Measurements from ENCODE around the gene LIFR. TPM values are rescaled to one million over a fixed set of nuclear protein-coding genes. Genes with fewer than 3 reads are reported as not detected.

Gene LIFR
- polyA plus RNA-seq, 1 of the 3 experiments (the other 2 are of a cell fraction) = 3.8 TPM

- Histone ChIP-seq H3K27ac (ENCODE audit: low read depth in 2 of 2, low read length in 1 of 2) (no peak overlapping the region), H3K9me2 (no peaks in the 10 kb centered on the region), H3K4me1 (ENCODE audit: control insufficient read depth in 1 of 2, insufficient read depth in 2 of 2, low read depth in 1 of 2, low read length in 1 of 2) (peaks cover 0 to 18% of the 10 kb centered on the region in 2 experiments; a peak in 2 of 4 replicates), H3K4me2 (no peak overlapping the region), H3K9me3 (no peaks in the 10 kb centered on the region), H3K9ac (no peak overlapping the region), H3K36me3 (replicated peaks in 1 of 2; ENCODE audit: control insufficient read depth in 1 of 2, insufficient read depth in 2 of 2, low read length in 1 of 2) (no peaks in the 10 kb centered on the region), H3K27me3 (ENCODE audit: insufficient read depth) (no peaks in the 10 kb centered on the region), H3F3A (replicated peaks; ENCODE audit: insufficient read depth) (no peaks in the 10 kb centered on the region), H4K20me1 (ENCODE audit: insufficient read depth) (no peaks in the 10 kb centered on the region), H3K79me2 (ENCODE audit: insufficient read depth) (no peaks in the 10 kb centered on the region), H3K4me3 (ENCODE audit: low read depth in 2 of 2, low read length in 1 of 2) (no peak overlapping the region), H2AFZ (ENCODE audit: low read depth) (no peak overlapping the region)
- POLR2A ChIA-PET = no interaction called here
- 97% methylated on average over 2 of the region's 2 CpGs for WGBS (ENCODE audit: low lambda C conversion rate)
- no peak for DNase-seq
- TF ChIP-seq ELF1 (IDR thresholded peaks at IDR 0.05) (no peak), RFX5 (IDR thresholded peaks at IDR 0.05; ENCODE audit: low read length) (no peak), RAD21 (IDR thresholded peaks at IDR 0.05; ENCODE audit: low read length) (no peak), TAF1 (IDR thresholded peaks at IDR 0.05; ENCODE audit: borderline replicate concordance, low read depth, low read length) (no peak), FOSL2 (IDR thresholded peaks at IDR 0.05; ENCODE audit: borderline replicate concordance, low read depth) (no peak), SIN3A (IDR thresholded peaks at IDR 0.05; ENCODE audit: borderline replicate concordance, low read depth, low read length) (no peak), YY1 (IDR thresholded peaks at IDR 0.05; ENCODE audit: low read depth) (no peak)
- TF ChIP-seq, protein P1, sequence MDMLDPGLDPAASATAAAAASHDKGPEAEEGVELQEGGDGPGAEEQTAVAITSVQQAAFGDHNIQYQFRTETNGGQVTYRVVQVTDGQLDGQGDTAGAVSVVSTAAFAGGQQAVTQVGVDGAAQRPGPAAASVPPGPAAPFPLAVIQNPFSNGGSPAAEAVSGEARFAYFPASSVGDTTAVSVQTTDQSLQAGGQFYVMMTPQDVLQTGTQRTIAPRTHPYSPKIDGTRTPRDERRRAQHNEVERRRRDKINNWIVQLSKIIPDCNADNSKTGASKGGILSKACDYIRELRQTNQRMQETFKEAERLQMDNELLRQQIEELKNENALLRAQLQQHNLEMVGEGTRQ (IDR thresholded peaks at IDR 0.05; ENCODE audit: borderline replicate concordance, low read depth, low read length) = no peak
- TF ChIP-seq, protein P2, sequence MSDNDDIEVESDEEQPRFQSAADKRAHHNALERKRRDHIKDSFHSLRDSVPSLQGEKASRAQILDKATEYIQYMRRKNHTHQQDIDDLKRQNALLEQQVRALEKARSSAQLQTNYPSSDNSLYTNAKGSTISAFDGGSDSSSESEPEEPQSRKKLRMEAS (IDR thresholded peaks at IDR 0.05; ENCODE audit: low read depth) = no peak
- CTCF ChIA-PET = interaction anchor here (1.9 kb wide), 1 partner anchor 156 kb away, joined by 6 read pairs; no protein-coding TSS in a partner anchor
Measured at GRCh38 chr5:38596981-38597380, 40.5 kb upstream of the LIFR start.

DNA sequence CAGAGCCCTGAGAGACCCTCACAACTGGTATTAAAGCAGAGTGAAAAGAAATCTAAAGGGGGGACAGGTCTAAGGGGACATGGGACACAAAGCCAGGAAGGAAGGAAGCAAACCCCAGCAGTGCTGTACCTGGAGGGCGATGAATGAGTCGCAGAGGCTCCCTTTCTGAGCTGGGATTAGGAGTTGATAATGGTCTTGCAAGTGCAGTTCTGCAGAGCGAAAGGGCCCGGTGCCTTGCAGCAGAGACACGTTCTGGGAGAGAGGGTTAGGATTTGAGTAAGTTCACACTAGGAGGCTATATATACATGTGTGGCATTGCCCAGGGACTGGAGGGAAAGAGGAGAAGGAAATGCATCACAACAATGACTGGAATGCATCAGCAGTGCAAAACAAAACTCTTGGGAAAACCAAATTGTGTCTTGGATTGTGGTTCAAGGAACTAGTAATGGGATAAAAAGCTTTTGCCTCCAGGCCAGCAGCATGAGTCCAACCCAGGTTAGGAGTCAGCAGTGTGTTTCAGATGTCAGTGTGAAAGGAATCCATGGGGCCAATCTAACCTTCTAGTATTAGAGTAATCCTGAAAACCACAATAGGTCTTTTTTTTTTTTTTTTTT lies 38.8 kb upstream of the LIFR start:
- Histone ChIP-seq H3F3A (replicated peaks; ENCODE audit: insufficient read depth) (no peaks in the 10 kb centered on the region), H3K4me2 (no peak overlapping the region), H3K9me2 (no peaks in the 10 kb centered on the region), H3K27me3 (ENCODE audit: insufficient read depth) (no peaks in the 10 kb centered on the region), H3K4me1 (ENCODE audit: control insufficient read depth in 1 of 2, insufficient read depth in 2 of 2, low read depth in 1 of 2, low read length in 1 of 2) (peaks cover 0 to 9% of the 10 kb centered on the region in 2 experiments; a peak in 2 of 4 replicates), H3K9ac (no peak overlapping the region), H3K9me3 (no peaks in the 10 kb centered on the region), H3K27ac (ENCODE audit: low read depth in 2 of 2, low read length in 1 of 2) (no peak overlapping the region), H4K20me1 (ENCODE audit: insufficient read depth) (no peaks in the 10 kb centered on the region), H2AFZ (ENCODE audit: low read depth) (no peak overlapping the region), H3K79me2 (ENCODE audit: insufficient read depth) (no peaks in the 10 kb centered on the region), H3K36me3 (replicated peaks in 1 of 2; ENCODE audit: control insufficient read depth in 1 of 2, insufficient read depth in 2 of 2, low read length in 1 of 2) (no peaks in the 10 kb centered on the region), H3K4me3 (ENCODE audit: low read depth in 2 of 2, low read length in 1 of 2) (no peak overlapping the region)
- ChIA-PET CTCF (no interaction called here), POLR2A (interaction anchor here (0.7 kb wide), 1 partner anchor 243 kb away, joined by 3 read pairs; no protein-coding TSS in a partner anchor)
- no peak for DNase-seq
- WGBS (ENCODE audit: low lambda C conversion rate) = 86% methylated on average over 5 of the region's 5 CpGs
- TF ChIP-seq TEAD4 (IDR thresholded peaks at IDR 0.05; ENCODE audit: borderline replicate concordance, insufficient read depth) (no peak), GATA2 (CRISPR knock-in tag; IDR thresholded peaks at IDR 0.05) (no peak), ZBTB33 (IDR thresholded peaks at IDR 0.05; ENCODE audit: borderline replicate concordance, low read depth) (no peak), SIN3A (IDR thresholded peaks at IDR 0.05; ENCODE audit: borderline replicate concordance, low read depth, low read length) (no peak), CHD2 (IDR thresholded peaks at IDR 0.05; ENCODE audit: low read length, partially characterized antibody) (no peak), NRF1 (IDR thresholded peaks at IDR 0.05; ENCODE audit: low read depth, low read length) (no peak), TAF1 (IDR thresholded peaks at IDR 0.05; ENCODE audit: borderline replicate concordance, low read depth, low read length) (no peak), EP300 (IDR thresholded peaks at IDR 0.05; ENCODE audit: borderline replicate concordance in 1 of 2, low read depth in 1 of 2, low read length in 1 of 2) (no peak), YY1 (IDR thresholded peaks at IDR 0.05; ENCODE audit: low read depth) (no peak), FOSL2 (IDR thresholded peaks at IDR 0.05; ENCODE audit: borderline replicate concordance, low read depth) (no peak), NFIC (IDR thresholded peaks at IDR 0.05; ENCODE audit: borderline replicate concordance) (no peak), JUND (IDR thresholded peaks at IDR 0.05) (no peak)
- TF ChIP-seq, protein P3, sequence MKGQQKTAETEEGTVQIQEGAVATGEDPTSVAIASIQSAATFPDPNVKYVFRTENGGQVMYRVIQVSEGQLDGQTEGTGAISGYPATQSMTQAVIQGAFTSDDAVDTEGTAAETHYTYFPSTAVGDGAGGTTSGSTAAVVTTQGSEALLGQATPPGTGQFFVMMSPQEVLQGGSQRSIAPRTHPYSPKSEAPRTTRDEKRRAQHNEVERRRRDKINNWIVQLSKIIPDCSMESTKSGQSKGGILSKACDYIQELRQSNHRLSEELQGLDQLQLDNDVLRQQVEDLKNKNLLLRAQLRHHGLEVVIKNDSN (IDR thresholded peaks at IDR 0.05; ENCODE audit: borderline replicate concordance, low read depth) = no peak
- TF ChIP-seq, protein P4, sequence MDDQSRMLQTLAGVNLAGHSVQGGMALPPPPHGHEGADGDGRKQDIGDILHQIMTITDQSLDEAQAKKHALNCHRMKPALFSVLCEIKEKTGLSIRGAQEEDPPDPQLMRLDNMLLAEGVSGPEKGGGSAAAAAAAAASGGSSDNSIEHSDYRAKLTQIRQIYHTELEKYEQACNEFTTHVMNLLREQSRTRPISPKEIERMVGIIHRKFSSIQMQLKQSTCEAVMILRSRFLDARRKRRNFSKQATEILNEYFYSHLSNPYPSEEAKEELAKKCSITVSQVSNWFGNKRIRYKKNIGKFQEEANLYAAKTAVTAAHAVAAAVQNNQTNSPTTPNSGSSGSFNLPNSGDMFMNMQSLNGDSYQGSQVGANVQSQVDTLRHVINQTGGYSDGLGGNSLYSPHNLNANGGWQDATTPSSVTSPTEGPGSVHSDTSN (IDR thresholded peaks at IDR 0.05) = no peak
- TF ChIP-seq, protein P5, sequence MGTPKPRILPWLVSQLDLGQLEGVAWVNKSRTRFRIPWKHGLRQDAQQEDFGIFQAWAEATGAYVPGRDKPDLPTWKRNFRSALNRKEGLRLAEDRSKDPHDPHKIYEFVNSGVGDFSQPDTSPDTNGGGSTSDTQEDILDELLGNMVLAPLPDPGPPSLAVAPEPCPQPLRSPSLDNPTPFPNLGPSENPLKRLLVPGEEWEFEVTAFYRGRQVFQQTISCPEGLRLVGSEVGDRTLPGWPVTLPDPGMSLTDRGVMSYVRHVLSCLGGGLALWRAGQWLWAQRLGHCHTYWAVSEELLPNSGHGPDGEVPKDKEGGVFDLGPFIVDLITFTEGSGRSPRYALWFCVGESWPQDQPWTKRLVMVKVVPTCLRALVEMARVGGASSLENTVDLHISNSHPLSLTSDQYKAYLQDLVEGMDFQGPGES (IDR thresholded peaks at IDR 0.05; ENCODE audit: low read depth, low read length) = no peak
- TF ChIP-seq, protein P2 (IDR thresholded peaks at IDR 0.05; ENCODE audit: low read depth) = no peak

Data from SK-N-SH (cell line).